Activated B cell treated with CpG ODN at 0.5 μM for 24 hours (primary cell): ENCODE results near the gene COL4A1. TPM values are rescaled to one million over a fixed set of nuclear protein-coding genes. Genes with fewer than 3 reads are reported as not detected.

ENCODE experiments used
- ATAC-seq: fragments of 200-7000 bp; cut with Tn5 transposase; one replicate; pipeline ENCODE4 v1.10.0; 2021; ENCODE audit warnings: low read depth, mild to moderate bottlenecking, moderate library complexity
- CTCF ChIA-PET: fragments of 350-600 bp; sonication (Branson Sonifier 250); formaldehyde crosslinking; loops from one replicate; lab custom pipeline; 2021; ENCODE audit warnings: antibody characterized with exemption; lab: Charles Lee
- POLR2A ChIA-PET: fragments of 350-600 bp; sonication (Branson Sonifier 250); formaldehyde crosslinking; loops from one replicate; lab custom pipeline; 2021; ENCODE audit warnings: antibody characterized with exemption; lab: Charles Lee
- DNase-seq: peaks from one replicate; pipeline ENCODE4 v3.0.0; 2022
- H3K27ac Mint-ChIP-seq: one replicate; pipeline ENCODE4 v1.8.0; 2020; ENCODE audit warnings: mixed read lengths
- H3K27me3 Mint-ChIP-seq: one replicate; pipeline ENCODE4 v1.8.0; 2021; ENCODE audit warnings: mixed read lengths
- H3K36me3 Mint-ChIP-seq: one replicate; pipeline ENCODE4 v1.8.0; 2021; ENCODE audit warnings: low read depth, mixed read lengths
- H3K4me1 Mint-ChIP-seq: one replicate; pipeline ENCODE4 v1.8.0; 2021; ENCODE audit warnings: mixed read lengths
- H3K4me3 Mint-ChIP-seq: one replicate; pipeline ENCODE4 v1.8.0; 2020; ENCODE audit warnings: mild to moderate bottlenecking, mixed read lengths
- H3K9me3 Mint-ChIP-seq: one replicate; pipeline ENCODE4 v1.8.0; 2020; ENCODE audit warnings: mixed read lengths
- intact Hi-C: fragments of 100-400 bp; cut with micrococcal nuclease; formaldehyde crosslinking; loops from one replicate; pipeline ENCODE4 v1.15.1; 2024
- total RNA-seq: library from RNA; stranded (reverse); gene quantifications from 2 replicates; pipeline ENCODE4 v1.2.3, GENCODE V29; 2022
- TF ChIP-seq, protein P1 (sequence below): fragments of 200-600 bp; IDR thresholded peaks from one replicate; pipeline ENCODE4 v1.8.0; 2022; ENCODE audit warnings: antibody characterized with exemption, mild to moderate bottlenecking

The COL4A1 gene
- total RNA-seq, 1 donor from 2014 or later: not detected

- peaks cover 15% of the 10 kb centered on the region for H3K27me3 Mint-ChIP-seq
- ChIA-PET POLR2A (no interaction called here), CTCF (interaction anchor here (1.0 kb wide), 1 partner anchor 10 kb away, joined by 4 read pairs; no protein-coding TSS in a partner anchor)
- H3K27ac Mint-ChIP-seq: no peak overlapping the region
- no peaks in the 10 kb centered on the region for H3K9me3 Mint-ChIP-seq
- no peaks in the 10 kb centered on the region for H3K36me3 Mint-ChIP-seq
- ATAC-seq (no peak), DNase-seq (no peak)
- no peak overlapping the region for H3K4me3 Mint-ChIP-seq
- intact Hi-C loops: no loop called here
- TF ChIP-seq, protein P1, sequence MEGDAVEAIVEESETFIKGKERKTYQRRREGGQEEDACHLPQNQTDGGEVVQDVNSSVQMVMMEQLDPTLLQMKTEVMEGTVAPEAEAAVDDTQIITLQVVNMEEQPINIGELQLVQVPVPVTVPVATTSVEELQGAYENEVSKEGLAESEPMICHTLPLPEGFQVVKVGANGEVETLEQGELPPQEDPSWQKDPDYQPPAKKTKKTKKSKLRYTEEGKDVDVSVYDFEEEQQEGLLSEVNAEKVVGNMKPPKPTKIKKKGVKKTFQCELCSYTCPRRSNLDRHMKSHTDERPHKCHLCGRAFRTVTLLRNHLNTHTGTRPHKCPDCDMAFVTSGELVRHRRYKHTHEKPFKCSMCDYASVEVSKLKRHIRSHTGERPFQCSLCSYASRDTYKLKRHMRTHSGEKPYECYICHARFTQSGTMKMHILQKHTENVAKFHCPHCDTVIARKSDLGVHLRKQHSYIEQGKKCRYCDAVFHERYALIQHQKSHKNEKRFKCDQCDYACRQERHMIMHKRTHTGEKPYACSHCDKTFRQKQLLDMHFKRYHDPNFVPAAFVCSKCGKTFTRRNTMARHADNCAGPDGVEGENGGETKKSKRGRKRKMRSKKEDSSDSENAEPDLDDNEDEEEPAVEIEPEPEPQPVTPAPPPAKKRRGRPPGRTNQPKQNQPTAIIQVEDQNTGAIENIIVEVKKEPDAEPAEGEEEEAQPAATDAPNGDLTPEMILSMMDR: no peak
- H3K4me1 Mint-ChIP-seq: no peaks in the 10 kb centered on the region
These were observed 74.8 kb downstream of the COL4A1 start for GRCh38 chr13:110232142-110232541.

DNA sequence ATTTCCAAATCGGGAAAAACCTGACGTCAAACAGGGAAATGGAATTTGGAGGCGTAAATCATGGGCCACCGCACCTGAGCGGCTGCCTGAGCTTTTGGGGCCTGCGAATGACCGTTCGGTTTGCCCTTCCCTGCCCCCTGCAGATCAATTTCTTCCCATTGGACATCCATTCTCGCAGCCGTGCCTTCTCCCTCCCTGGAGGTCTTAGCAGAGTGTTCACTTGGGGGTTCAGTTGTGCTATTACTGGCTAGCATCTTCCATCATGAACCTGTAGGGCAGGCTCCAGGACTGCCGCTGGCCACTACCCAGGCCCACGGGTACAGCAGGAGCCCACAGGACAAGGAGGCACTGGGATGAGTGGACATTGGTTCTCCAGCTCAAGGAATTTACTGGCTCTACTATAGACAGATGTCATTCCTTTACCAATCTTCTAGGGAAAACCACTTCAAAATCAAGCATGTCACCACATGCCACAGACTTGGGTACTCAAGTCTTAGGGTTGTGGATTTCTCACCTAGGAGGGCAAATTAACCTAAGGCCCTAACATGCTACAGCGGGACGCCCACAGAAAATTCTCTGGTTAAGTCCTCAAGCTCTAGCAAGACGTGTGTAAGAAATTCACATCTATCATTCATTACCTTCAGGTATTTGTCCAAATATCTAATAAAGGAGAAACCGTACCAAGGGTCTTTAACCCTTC is 75.5 kb downstream of the COL4A1 start:
- H3K27ac Mint-ChIP-seq: no peak overlapping the region
- POLR2A ChIA-PET: no interaction called here
- no peaks in the 10 kb centered on the region for H3K9me3 Mint-ChIP-seq
- intact Hi-C loops: no loop called here
- ATAC-seq (no peak), DNase-seq (no peak)
- CTCF ChIA-PET: no interaction called here
- no peaks in the 10 kb centered on the region for H3K4me1 Mint-ChIP-seq
- no peaks in the 10 kb centered on the region for H3K36me3 Mint-ChIP-seq
- TF ChIP-seq, protein P1: no peak
- H3K27me3 Mint-ChIP-seq: peaks cover 14% of the 10 kb centered on the region
- H3K4me3 Mint-ChIP-seq: no peak overlapping the region

DNA sequence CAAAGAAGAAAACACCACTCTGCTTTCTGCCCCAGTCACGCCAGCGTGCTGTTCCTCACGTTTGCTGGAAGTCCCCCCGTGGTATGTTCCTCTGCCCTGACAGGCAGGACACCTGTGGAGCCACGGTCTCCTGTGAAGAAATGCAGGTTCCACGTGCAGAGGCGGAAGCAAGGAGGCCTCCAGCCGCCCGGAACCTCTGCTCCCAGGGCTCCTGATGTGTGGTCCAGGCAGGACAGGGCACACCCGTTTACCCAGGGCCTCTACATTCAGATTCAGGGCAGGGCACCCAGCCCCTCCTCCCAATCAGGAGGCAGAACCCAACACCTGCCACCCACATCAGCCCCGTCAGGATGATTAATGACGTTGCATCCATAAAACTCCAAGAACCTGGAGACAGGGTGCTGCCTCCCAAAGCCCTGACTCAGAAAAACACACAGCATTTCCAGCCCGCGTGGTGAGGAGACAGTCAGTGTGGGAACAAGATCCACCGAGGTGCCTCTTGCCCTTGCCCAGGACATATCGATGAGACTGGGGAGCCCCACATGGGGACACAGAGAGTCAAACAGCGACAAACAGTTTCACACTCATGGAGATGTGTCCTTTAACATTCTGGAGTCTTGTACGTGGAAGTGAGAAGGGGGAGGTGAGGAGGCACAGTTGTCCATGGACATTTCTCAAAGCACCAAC is 76.2 kb downstream of the COL4A1 start:
- CTCF ChIA-PET: no interaction called here
- intact Hi-C loops: no loop called here
- POLR2A ChIA-PET: no interaction called here
- H3K9me3 Mint-ChIP-seq: no peaks in the 10 kb centered on the region
- TF ChIP-seq, protein P1: no peak
- peaks cover 13% of the 10 kb centered on the region for H3K27me3 Mint-ChIP-seq
- H3K36me3 Mint-ChIP-seq: no peaks in the 10 kb centered on the region
- DNase-seq: no peak
- H3K4me3 Mint-ChIP-seq: no peak overlapping the region
- H3K27ac Mint-ChIP-seq: no peak overlapping the region
- H3K4me1 Mint-ChIP-seq: no peaks in the 10 kb centered on the region
- ATAC-seq: no peak

DNA sequence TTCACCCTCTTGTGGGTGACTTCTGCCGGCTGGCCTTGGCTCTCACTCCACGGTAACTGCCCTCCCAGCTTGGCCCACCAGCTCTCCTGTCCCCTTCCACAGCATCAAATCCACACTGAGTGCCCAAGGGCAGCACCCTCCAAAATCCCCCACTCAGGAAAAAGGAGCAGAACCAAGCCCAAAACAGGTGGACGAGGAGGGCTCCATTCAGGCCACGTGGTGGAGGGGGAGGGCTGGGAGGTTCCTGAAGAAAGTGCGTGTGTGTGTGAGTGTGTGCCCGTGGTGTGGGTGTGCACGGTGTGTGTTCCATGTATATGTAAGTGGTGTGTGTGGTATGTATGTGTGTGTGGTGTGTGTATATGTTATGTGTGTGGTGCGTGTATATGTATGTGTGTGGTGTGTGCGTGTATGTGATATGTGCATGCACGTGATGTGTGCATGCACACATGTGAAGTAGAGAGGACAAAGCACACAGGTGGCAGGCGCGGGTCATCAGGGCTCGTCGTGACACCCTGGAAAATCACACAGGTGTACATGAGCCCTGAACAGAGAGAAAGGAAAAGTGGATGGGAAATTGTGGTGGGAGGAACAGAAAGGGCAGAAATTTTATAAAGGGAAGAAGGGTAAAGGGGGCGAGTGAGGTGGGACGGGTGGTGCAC is 76.9 kb downstream of the COL4A1 start:
- Mint-ChIP-seq H3K36me3 (no peaks in the 10 kb centered on the region), H3K27me3 (peaks cover 13% of the 10 kb centered on the region), H3K4me1 (no peaks in the 10 kb centered on the region), H3K4me3 (no peak overlapping the region), H3K9me3 (no peaks in the 10 kb centered on the region), H3K27ac (no peak overlapping the region)
- TF ChIP-seq, protein P1: no peak
- ChIA-PET CTCF (no interaction called here), POLR2A (no interaction called here)
- ATAC-seq (no peak), DNase-seq (no peak)
- intact Hi-C loops: no loop called here
